Measurements from ENCODE around the gene KCNB1.

The KCNB1 gene

GRCh38 chr20:49346682-49347081 is 135.8 kb downstream of the KCNB1 start:
- no peak for DNase-seq

GRCh38 chr20:49345524-49345923 is 136.9 kb downstream of the KCNB1 start:
- DNase-seq: no peak

GRCh38 chr20:49344975-49345374 is 137.5 kb downstream of the KCNB1 start:
- no peak for DNase-seq

GRCh38 chr20:49344140-49344539 is 138.3 kb downstream of the KCNB1 start:
- DNase-seq: no peak

GRCh38 chr20:49343246-49343645 is 139.2 kb downstream of the KCNB1 start:
- DNase-seq: no peak

GRCh38 chr20:49340161-49340966 is 142.1 kb downstream of the KCNB1 start:
- no peak for DNase-seq

GRCh38 chr20:49339123-49339522 is 143.3 kb downstream of the KCNB1 start:
- no peak for DNase-seq

GRCh38 chr20:49338061-49338460 is 144.4 kb downstream of the KCNB1 start:
- no peak for DNase-seq

GRCh38 chr20:49337357-49337756 is 145.1 kb downstream of the KCNB1 start:
- no peak for DNase-seq

- no peak for DNase-seq
These were observed 145.7 kb downstream of the KCNB1 start for GRCh38 chr20:49336786-49337185.

GRCh38 chr20:49335476-49335875 is 147.0 kb downstream of the KCNB1 start:
- DNase-seq: no peak

GRCh38 chr20:49330701-49331615 is 151.5 kb downstream of the KCNB1 start:
- no peak for DNase-seq

- DNase-seq: no peak
These were observed 153.7 kb downstream of the KCNB1 start for GRCh38 chr20:49328790-49329189.

GRCh38 chr20:49326026-49326425 is 156.4 kb downstream of the KCNB1 start:
- DNase-seq: no peak

GRCh38 chr20:49324306-49324705 is 158.2 kb downstream of the KCNB1 start:
- DNase-seq: no peak

- DNase-seq: peak; percentile 10
These were observed 158.7 kb downstream of the KCNB1 start for GRCh38 chr20:49323622-49324238.

GRCh38 chr20:49320460-49320859 is 162.0 kb downstream of the KCNB1 start:
- DNase-seq: peak; percentile 42

- DNase-seq: no peak
These were observed 163.2 kb downstream of the KCNB1 start for GRCh38 chr20:49319208-49319809.

GRCh38 chr20:49318430-49319207 is 163.8 kb downstream of the KCNB1 start:
- peak; percentile 8 for DNase-seq

- no peak for DNase-seq
These were observed 164.4 kb downstream of the KCNB1 start for GRCh38 chr20:49318091-49318429.

- DNase-seq: no peak
These were observed 165.8 kb downstream of the KCNB1 start for GRCh38 chr20:49316704-49317103.

- DNase-seq: no peak
These were observed 166.9 kb downstream of the KCNB1 start for GRCh38 chr20:49315580-49315979.
